Upper lobe of left lung (tissue), 4 donors: ENCODE measurements around the gene GFOD1.

ENCODE experiments used
- EP300 ChIP-seq, 4 donors: sonication (generic); formaldehyde crosslinking; IDR thresholded peaks; one replicate each; pipeline ENCODE4 v1.5.1; 2017; ENCODE audit warnings: antibody characterized with exemption in 4 of 4, control low read depth in 2 of 4
- POLR2A ChIP-seq, 4 donors: fragments of 450-650 bp; IDR thresholded peaks; one replicate each; pipeline ENCODE4 v1.5.1; 2016 to 2017; ENCODE audit warnings: antibody characterized with exemption in 4 of 4, mild to moderate bottlenecking in 2 of 4
- POLR2AphosphoS5 ChIP-seq, 2 donors: sonication (generic); formaldehyde crosslinking; IDR thresholded peaks; one replicate each; pipeline ENCODE4 v1.5.1; 2017; ENCODE audit warnings: antibody characterized with exemption in 2 of 2
- TF ChIP-seq, protein P1 (sequence below), 6 experiments: fragments of 450-650 bp in 4 of 6; fragments of 200-600 bp in 2 of 6; sonication (generic) in 2 of 6; IDR thresholded peaks; one replicate each; pipeline ENCODE4 v1.5.1; 2016 to 2019; ENCODE audit warnings: antibody characterized with exemption in 6 of 6

DNA sequence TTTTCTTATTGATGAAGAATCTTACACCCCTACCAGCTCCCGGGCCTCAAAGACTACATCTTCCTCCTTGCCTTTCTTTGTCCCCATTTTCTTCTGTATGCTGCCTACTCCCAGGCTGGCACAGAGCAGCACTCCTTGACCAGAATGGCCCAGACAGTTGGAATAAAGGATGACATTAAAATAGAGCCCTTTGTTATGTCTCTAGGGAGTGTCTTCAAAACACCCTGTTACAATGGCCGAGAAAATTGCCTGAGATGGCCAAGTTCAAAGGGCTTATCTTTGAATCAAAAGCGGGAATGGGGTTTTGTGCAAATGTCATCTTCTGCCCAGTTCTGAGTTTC is 80.1 kb downstream of the GFOD1 start:
- TF ChIP-seq, protein P1, sequence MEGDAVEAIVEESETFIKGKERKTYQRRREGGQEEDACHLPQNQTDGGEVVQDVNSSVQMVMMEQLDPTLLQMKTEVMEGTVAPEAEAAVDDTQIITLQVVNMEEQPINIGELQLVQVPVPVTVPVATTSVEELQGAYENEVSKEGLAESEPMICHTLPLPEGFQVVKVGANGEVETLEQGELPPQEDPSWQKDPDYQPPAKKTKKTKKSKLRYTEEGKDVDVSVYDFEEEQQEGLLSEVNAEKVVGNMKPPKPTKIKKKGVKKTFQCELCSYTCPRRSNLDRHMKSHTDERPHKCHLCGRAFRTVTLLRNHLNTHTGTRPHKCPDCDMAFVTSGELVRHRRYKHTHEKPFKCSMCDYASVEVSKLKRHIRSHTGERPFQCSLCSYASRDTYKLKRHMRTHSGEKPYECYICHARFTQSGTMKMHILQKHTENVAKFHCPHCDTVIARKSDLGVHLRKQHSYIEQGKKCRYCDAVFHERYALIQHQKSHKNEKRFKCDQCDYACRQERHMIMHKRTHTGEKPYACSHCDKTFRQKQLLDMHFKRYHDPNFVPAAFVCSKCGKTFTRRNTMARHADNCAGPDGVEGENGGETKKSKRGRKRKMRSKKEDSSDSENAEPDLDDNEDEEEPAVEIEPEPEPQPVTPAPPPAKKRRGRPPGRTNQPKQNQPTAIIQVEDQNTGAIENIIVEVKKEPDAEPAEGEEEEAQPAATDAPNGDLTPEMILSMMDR (IDR thresholded peaks at IDR 0.05): no peak
- TF ChIP-seq POLR2A (IDR thresholded peaks at IDR 0.05): no peak
- TF ChIP-seq EP300 (IDR thresholded peaks at IDR 0.05): no peak
- TF ChIP-seq POLR2AphosphoS5 (IDR thresholded peaks at IDR 0.05): no peak
